HCT116 (cell line): ENCODE results near the gene SMG9.

ENCODE experiments used
- EGR1 ChIP-seq: IDR thresholded peaks from 2 replicates; pipeline ENCODE4 v1.6.1; 2012; ENCODE audit warnings: low read depth
- ELF1 ChIP-seq: IDR thresholded peaks from 2 replicates; pipeline ENCODE4 v1.6.1; 2012; ENCODE audit warnings: low read depth, borderline replicate concordance
- EZH2phosphoT487 ChIP-seq: fragments of 200-600 bp; IDR thresholded peaks from 2 replicates; pipeline ENCODE4 v1.6.1; 2018; ENCODE audit warnings: antibody characterized with exemption, borderline replicate concordance
- FOSL1 ChIP-seq: IDR thresholded peaks from 2 replicates; pipeline ENCODE4 v1.6.1; 2012; ENCODE audit warnings: low read depth
- JUND ChIP-seq: IDR thresholded peaks from 2 replicates; pipeline ENCODE4 v1.6.1; 2012
- POLR2A ChIP-seq: IDR thresholded peaks from 2 replicates; pipeline ENCODE4 v1.7.0; 2011; ENCODE audit warnings: borderline replicate concordance; ENCODE audit not compliant: insufficient read depth, insufficient read length; ENCODE audit errors: extremely low read depth
- POLR2AphosphoS5 ChIP-seq: IDR thresholded peaks from 2 replicates; pipeline ENCODE4 v1.6.1; 2011; ENCODE audit warnings: mild to moderate bottlenecking, low read depth, low read length, moderate library complexity
- RAD21 ChIP-seq: IDR thresholded peaks from 2 replicates; pipeline ENCODE4 v1.6.1; 2012; ENCODE audit warnings: low read depth, mild to moderate bottlenecking
- SIN3A ChIP-seq: IDR thresholded peaks from 2 replicates; pipeline ENCODE4 v1.6.1; 2012; ENCODE audit warnings: low read depth
- TF ChIP-seq, protein P1 (sequence below), 3 experiments: fragments of 200-600 bp in 1 of 3; sonication (generic) in 1 of 3; IDR thresholded peaks in 2 of 3; conservative IDR thresholded peaks in 1 of 3; 2 replicates each; pipeline ENCODE4 v1.5.1; 2012 to 2017; ENCODE audit warnings: low read depth in 2 of 3, low read length in 2 of 3, antibody characterized with exemption in 1 of 3, borderline replicate concordance in 1 of 3, control low read depth in 1 of 3, mild to moderate bottlenecking in 1 of 3, mixed read lengths in 1 of 3, mixed run types in 1 of 3, moderate library complexity in 1 of 3; ENCODE audit not compliant: insufficient read depth in 1 of 3
- TF ChIP-seq, protein P2 (sequence below): IDR thresholded peaks from 2 replicates; pipeline ENCODE4 v1.6.1; 2012
- TF ChIP-seq, protein P3 (sequence below): IDR thresholded peaks from 2 replicates; pipeline ENCODE4 v1.6.1; 2012

DNA sequence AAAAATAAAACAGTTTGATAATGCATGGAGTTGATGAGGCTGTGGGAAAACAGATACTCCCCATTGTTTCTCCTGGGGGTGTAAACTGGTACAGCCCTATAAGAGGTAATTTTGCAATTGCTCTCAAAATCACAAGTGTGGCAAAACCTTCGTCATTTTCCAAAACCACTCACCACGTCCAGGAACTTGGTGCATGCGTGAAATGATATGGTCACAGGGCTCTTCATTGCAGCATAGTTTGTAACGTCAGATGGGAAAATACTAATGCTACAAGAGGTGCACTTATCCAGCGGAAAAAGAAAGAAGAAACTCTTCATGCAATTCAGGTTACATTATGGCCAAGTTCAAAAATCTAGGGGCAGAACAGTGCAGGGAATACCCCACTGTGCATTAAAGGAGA, 72.9 kb downstream of the SMG9 start:
- TF ChIP-seq, protein P1, sequence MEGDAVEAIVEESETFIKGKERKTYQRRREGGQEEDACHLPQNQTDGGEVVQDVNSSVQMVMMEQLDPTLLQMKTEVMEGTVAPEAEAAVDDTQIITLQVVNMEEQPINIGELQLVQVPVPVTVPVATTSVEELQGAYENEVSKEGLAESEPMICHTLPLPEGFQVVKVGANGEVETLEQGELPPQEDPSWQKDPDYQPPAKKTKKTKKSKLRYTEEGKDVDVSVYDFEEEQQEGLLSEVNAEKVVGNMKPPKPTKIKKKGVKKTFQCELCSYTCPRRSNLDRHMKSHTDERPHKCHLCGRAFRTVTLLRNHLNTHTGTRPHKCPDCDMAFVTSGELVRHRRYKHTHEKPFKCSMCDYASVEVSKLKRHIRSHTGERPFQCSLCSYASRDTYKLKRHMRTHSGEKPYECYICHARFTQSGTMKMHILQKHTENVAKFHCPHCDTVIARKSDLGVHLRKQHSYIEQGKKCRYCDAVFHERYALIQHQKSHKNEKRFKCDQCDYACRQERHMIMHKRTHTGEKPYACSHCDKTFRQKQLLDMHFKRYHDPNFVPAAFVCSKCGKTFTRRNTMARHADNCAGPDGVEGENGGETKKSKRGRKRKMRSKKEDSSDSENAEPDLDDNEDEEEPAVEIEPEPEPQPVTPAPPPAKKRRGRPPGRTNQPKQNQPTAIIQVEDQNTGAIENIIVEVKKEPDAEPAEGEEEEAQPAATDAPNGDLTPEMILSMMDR (IDR thresholded peaks at IDR 0.05 in 2 of 3, conservative IDR thresholded peaks at IDR 0.05 in 1 of 3; ENCODE audit: borderline replicate concordance in 1 of 3, insufficient read depth in 1 of 3, low read depth in 2 of 3, low read length in 2 of 3), result no peak
- TF ChIP-seq POLR2AphosphoS5 (no peak), POLR2A (no peak), FOSL1 (no peak), EZH2phosphoT487 (no peak), EGR1 (no peak), SIN3A (no peak), ELF1 (no peak), JUND (no peak), RAD21 (no peak)
- TF ChIP-seq, protein P2, sequence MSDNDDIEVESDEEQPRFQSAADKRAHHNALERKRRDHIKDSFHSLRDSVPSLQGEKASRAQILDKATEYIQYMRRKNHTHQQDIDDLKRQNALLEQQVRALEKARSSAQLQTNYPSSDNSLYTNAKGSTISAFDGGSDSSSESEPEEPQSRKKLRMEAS, result no peak
- TF ChIP-seq, protein P3, sequence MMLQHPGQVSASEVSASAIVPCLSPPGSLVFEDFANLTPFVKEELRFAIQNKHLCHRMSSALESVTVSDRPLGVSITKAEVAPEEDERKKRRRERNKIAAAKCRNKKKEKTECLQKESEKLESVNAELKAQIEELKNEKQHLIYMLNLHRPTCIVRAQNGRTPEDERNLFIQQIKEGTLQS, result no peak
